KMS-11 (cell line): ENCODE results near the gene GCA.

Experiments
- H2AFZ ChIP-seq: fragments of 200-600 bp; sonication (generic); 2 replicates; pipeline ENCODE4 v1.6.1; 2016; ENCODE audit warnings: antibody characterized with exemption, mixed run types, low read depth
- H3K27ac ChIP-seq: fragments of 200-600 bp; sonication (generic); 2 replicates; pipeline ENCODE4 v1.6.1; 2016; ENCODE audit warnings: mild to moderate bottlenecking, mixed run types
- H3K27me3 ChIP-seq: fragments of 200-600 bp; sonication (generic); 2 replicates; pipeline ENCODE4 v1.6.1; 2017; ENCODE audit warnings: mild to moderate bottlenecking, low read depth, mixed run types, moderate library complexity; ENCODE audit not compliant: insufficient read depth
- H3K36me3 ChIP-seq: fragments of 200-600 bp; sonication (generic); 2 replicates; pipeline ENCODE4 v1.6.1; 2017; ENCODE audit warnings: mild to moderate bottlenecking, mixed run types; ENCODE audit not compliant: insufficient read depth
- H3K4me1 ChIP-seq: fragments of 200-600 bp; sonication (generic); 2 replicates; pipeline ENCODE4 v1.6.1; 2016; ENCODE audit warnings: mild to moderate bottlenecking, low read depth, mixed run types; ENCODE audit not compliant: poor library complexity, severe bottlenecking
- H3K4me2 ChIP-seq: fragments of 200-600 bp; sonication (generic); 2 replicates; pipeline ENCODE4 v1.7.0; 2016; ENCODE audit warnings: mild to moderate bottlenecking, mixed run types
- H3K4me3 ChIP-seq: fragments of 200-600 bp; sonication (generic); IDR thresholded peaks from 2 replicates; pipeline ENCODE4 v1.6.1; 2017; ENCODE audit warnings: low read depth, low read length, mixed read lengths; ENCODE audit not compliant: insufficient read depth
- H3K79me2 ChIP-seq: fragments of 200-600 bp; sonication (generic); 2 replicates; pipeline ENCODE4 v1.6.1; 2016; ENCODE audit warnings: low read depth, mixed run types; ENCODE audit not compliant: insufficient read depth
- H3K9ac ChIP-seq: fragments of 200-600 bp; sonication (generic); 2 replicates; pipeline ENCODE4 v1.6.1; 2016; ENCODE audit warnings: mild to moderate bottlenecking, mixed run types
- H4K20me1 ChIP-seq: fragments of 200-600 bp; sonication (generic); 2 replicates; pipeline ENCODE4 v1.6.1; 2016; ENCODE audit warnings: mild to moderate bottlenecking, mixed run types; ENCODE audit not compliant: insufficient read depth
- TF ChIP-seq, protein P1 (sequence below): fragments of 200-600 bp; sonication (generic); conservative IDR thresholded peaks from 2 replicates; pipeline ENCODE4 v1.6.1; 2017; ENCODE audit warnings: low read depth, mild to moderate bottlenecking, antibody characterized with exemption, low read length, moderate library complexity, mixed read lengths

GCA gene

DNA sequence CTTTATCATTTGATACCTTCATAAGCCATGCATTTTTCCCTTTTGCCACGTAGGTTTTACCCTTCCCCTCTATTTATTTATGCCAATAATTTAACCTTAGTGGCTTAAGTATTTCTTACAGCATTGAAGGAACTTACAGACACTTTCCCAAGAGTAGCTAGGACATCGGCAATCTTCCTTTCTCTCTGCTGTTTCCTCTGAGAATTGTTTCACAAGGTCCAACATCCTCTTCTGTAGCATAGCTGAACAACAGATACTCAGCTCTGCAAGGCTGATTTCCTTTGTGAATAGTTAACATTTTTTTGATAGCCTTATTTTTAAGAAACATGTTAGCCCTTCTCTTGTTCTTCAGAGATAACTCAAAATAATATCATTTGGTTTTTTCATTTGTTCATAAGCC lies 1.1 kb upstream of the GCA start:
- Histone ChIP-seq H3K4me2 (no peak overlapping the region), H2AFZ (no peak overlapping the region)

DNA sequence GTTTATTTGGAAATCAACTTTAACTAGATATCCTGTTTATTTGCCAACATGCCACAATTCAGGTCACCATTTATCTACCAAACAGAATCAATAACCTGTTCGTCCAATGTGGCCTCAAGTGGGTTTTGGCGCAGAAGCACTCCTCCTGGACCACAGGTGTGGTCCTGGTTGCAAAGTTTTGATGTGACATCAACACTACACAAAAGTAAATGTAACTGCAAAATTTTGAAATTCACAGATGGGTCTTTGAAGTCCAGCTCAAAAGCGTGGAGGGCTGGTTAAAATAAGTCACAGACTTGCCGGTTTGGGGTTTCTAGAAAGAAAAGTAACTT lies 474 bp upstream of the GCA start:
- no peak overlapping the region for H3K9ac ChIP-seq
- H3K4me1 ChIP-seq = peaks cover 4% of the 10 kb centered on the region
- H4K20me1 ChIP-seq = no peaks in the 10 kb centered on the region
- peak overlapping the region; percentile 11 for H3K4me3 ChIP-seq
- peak overlapping the region; percentile 29; the same call in 1 of the 2 replicates for H3K4me2 ChIP-seq
- H2AFZ ChIP-seq = peak overlapping the region; percentile 86
- TF ChIP-seq, protein P1, sequence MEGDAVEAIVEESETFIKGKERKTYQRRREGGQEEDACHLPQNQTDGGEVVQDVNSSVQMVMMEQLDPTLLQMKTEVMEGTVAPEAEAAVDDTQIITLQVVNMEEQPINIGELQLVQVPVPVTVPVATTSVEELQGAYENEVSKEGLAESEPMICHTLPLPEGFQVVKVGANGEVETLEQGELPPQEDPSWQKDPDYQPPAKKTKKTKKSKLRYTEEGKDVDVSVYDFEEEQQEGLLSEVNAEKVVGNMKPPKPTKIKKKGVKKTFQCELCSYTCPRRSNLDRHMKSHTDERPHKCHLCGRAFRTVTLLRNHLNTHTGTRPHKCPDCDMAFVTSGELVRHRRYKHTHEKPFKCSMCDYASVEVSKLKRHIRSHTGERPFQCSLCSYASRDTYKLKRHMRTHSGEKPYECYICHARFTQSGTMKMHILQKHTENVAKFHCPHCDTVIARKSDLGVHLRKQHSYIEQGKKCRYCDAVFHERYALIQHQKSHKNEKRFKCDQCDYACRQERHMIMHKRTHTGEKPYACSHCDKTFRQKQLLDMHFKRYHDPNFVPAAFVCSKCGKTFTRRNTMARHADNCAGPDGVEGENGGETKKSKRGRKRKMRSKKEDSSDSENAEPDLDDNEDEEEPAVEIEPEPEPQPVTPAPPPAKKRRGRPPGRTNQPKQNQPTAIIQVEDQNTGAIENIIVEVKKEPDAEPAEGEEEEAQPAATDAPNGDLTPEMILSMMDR = no peak
- H3K27me3 ChIP-seq = no peaks in the 10 kb centered on the region
- no peaks in the 10 kb centered on the region for H3K79me2 ChIP-seq
- H3K36me3 ChIP-seq = no peaks in the 10 kb centered on the region
- H3K27ac ChIP-seq = no peak overlapping the region

More for the DNA sequence above, 1.1 kb upstream of the GCA start:
- Histone ChIP-seq H4K20me1 (no peaks in the 10 kb centered on the region), H3K4me3 (no peak overlapping the region), H3K79me2 (no peaks in the 10 kb centered on the region), H3K9ac (no peak overlapping the region), H3K36me3 (no peaks in the 10 kb centered on the region), H3K27ac (no peak overlapping the region), H3K27me3 (no peaks in the 10 kb centered on the region), H3K4me1 (peaks cover 4% of the 10 kb centered on the region)
- TF ChIP-seq, protein P1 = no peak

DNA sequence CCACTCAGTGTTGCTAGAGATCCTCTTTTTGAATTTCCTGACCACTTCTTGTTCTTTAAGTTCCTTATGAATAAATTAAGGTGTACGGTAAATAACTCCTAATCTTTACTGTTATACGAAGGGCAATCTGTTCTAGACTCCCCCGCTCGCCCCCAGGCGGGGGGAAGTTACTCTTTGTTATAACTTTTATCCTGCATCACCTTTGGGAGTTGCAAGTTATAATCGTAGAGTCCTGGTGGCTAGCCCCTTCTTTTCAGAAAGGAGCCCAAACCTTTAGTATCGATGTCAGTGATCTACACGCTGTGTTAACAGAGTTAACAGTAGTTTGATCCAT lies 652 bp downstream of the GCA start:
- no peaks in the 10 kb centered on the region for H3K27me3 ChIP-seq
- peak overlapping the region; percentile 71 for H3K4me3 ChIP-seq
- no peaks in the 10 kb centered on the region for H4K20me1 ChIP-seq
- peak overlapping the region; percentile 86 for H2AFZ ChIP-seq
- H3K36me3 ChIP-seq = no peaks in the 10 kb centered on the region
- TF ChIP-seq, protein P1 = no peak
- peak overlapping the region; percentile 82 for H3K4me2 ChIP-seq
- H3K9ac ChIP-seq = peak overlapping the region; percentile 46; the same call in 1 of the 2 replicates
- H3K27ac ChIP-seq = no peak overlapping the region; the same call in 1 of the 2 replicates
- H3K4me1 ChIP-seq = peaks cover 4% of the 10 kb centered on the region
- H3K79me2 ChIP-seq = no peaks in the 10 kb centered on the region

DNA sequence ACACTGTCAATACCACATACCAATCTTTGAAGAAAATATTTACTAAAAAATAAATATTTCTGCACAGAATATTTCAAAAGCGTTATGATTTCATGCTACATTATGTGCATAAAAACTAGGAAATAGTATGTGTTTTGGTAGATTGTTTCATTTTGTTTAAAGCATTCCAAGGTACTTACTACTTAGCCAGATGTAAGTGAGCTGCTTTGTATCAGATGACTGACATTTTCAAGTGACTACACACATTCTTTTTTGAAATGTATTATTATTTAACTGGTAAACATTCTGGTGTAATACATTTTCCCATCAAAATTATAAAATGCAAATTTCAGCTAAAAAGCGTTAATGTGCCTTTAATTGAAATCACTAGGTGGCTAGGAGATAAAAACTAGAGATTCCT lies 21.5 kb downstream of the GCA start:
- no peaks in the 10 kb centered on the region for H4K20me1 ChIP-seq
- H3K9ac ChIP-seq = no peak overlapping the region
- H3K36me3 ChIP-seq = no peaks in the 10 kb centered on the region
- H2AFZ ChIP-seq = no peak overlapping the region
- no peaks in the 10 kb centered on the region for H3K79me2 ChIP-seq
- H3K27ac ChIP-seq = no peak overlapping the region
- no peak overlapping the region for H3K4me2 ChIP-seq
- no peak overlapping the region for H3K4me3 ChIP-seq
- no peaks in the 10 kb centered on the region for H3K27me3 ChIP-seq
- no peaks in the 10 kb centered on the region for H3K4me1 ChIP-seq
- TF ChIP-seq, protein P1 = no peak

DNA sequence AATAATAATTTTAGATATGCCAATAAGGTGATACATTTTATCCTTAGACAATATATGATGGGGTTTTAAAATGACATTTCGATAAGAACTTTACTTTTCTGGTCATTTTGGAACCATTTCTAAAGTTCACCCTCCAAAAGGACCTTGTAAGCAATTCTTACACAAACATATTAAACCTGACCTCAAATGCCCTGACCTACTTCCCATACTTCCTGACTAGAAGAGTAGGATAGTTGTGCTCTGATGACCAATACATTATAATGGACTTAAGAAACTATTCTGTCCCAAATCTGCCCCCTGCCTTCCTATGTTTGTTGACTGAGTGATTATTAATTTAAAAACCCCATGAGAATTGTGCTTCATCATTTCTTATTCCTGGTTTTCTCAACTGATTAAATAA lies 24.6 kb downstream of the GCA start:
- no peaks in the 10 kb centered on the region for H3K79me2 ChIP-seq
- H4K20me1 ChIP-seq = no peaks in the 10 kb centered on the region
- no peak overlapping the region for H2AFZ ChIP-seq
- H3K36me3 ChIP-seq = no peaks in the 10 kb centered on the region
- no peak overlapping the region for H3K27ac ChIP-seq
- no peak overlapping the region for H3K4me2 ChIP-seq
- no peak overlapping the region for H3K9ac ChIP-seq
- TF ChIP-seq, protein P1 = no peak
- H3K4me3 ChIP-seq = no peak overlapping the region
- H3K4me1 ChIP-seq = no peaks in the 10 kb centered on the region
- H3K27me3 ChIP-seq = no peaks in the 10 kb centered on the region
